Effector CD8-positive, alpha-beta T cell (primary cell): ENCODE results near the gene PRMT6.
"Not testable (repeated sequence)": the region's sequence is repeated elsewhere in the genome, so short reads cannot be mapped to it uniquely, and the experiment has no call there.

Experiments
- DNase-seq: peaks from one replicate; lab custom pipeline; 2025; lab: John Stamatoyannopoulos, UW

The PRMT6 gene

DNA sequence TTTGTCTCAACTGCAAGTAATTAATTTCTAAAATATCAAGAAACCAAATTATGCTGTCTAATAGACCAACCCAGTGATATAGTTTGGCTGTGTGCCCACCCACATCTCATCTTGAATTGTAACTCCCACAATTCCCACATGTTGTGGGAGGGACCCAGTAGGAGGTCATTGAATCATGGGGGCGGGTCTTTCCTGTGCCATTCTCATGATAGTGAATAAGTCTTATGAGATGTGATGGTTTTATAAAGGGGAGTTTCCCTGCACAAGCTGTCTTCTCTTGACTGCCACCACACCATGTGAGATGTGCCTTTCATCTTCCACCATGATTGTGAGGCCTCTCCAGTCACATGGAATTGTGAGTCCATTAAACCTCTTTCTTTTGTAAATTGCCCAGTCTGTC, 36.9 kb downstream of the PRMT6 start:
- not testable (repeated sequence) for DNase-seq

GRCh38 chr1:107095647-107096046, 39.2 kb downstream of the PRMT6 start:
- no peak for DNase-seq

DNA sequence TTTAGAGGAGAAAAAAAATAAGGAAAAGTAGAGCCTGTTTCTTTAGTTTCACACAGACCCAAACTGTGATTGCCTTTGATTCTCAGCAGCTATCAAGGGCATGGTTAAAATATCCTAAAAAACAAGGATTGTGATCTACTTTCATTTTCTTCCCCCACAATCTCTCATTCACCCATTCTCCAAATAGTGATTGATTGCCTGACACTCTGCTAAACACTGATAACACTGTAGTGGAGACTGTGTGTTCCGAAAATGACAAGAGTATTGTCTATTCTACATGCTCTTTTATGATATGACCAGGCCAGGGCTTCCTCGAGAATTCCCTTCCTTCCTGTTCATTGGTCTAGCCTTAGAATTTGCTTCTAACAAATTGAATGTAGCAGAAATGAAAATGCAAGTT, 40.2 kb downstream of the PRMT6 start:
- DNase-seq: no peak

- no peak for DNase-seq
Observed at GRCh38 chr1:107098961-107099360, 42.5 kb downstream of the PRMT6 start.

- DNase-seq: no peak
Observed at GRCh38 chr1:107100331-107100984, 44.0 kb downstream of the PRMT6 start.

- no peak for DNase-seq
Observed at GRCh38 chr1:107105914-107106313, 49.4 kb downstream of the PRMT6 start.
